CD4-positive, alpha-beta T cell (primary cell): ENCODE measurements around the gene NPIPB2. TPM values are rescaled to one million over a fixed set of nuclear protein-coding genes. Genes with fewer than 3 reads are reported as not detected.

Experiments
- ATAC-seq: fragments of 200-7000 bp; cut with Tn5 transposase; one replicate; pipeline ENCODE4 v1.10.0; 2022; ENCODE audit warnings: mild to moderate bottlenecking; ENCODE audit not compliant: poor library complexity
- CTCF ChIA-PET: fragments of 350-600 bp; sonication (Branson Sonifier 250); formaldehyde crosslinking; loops from one replicate; lab custom pipeline; 2021; ENCODE audit warnings: antibody characterized with exemption, inconsistent platforms; lab: Charles Lee
- POLR2A ChIA-PET: fragments of 350-600 bp; sonication (Branson Sonifier 250); formaldehyde crosslinking; loops from one replicate; lab custom pipeline; 2021; ENCODE audit warnings: antibody characterized with exemption, inconsistent platforms; lab: Charles Lee
- DNase-seq, 14 experiments: peaks; one replicate each; pipeline ENCODE4 v3.0.0-alpha.2; 2013 to 2020; ENCODE audit warnings: mixed read lengths in 2 of 14
- H3K27ac ChIP-seq, 2 donors: one replicate each; pipeline versions ENCODE4 v1.5.1 to v1.7.0; 2013; ENCODE audit warnings: low read length in 2 of 2, low read depth in 1 of 2, mild to moderate bottlenecking in 1 of 2
- H3K27me3 ChIP-seq, 2 experiments: 1 replicate in 1 of 2; 2 replicates in 1 of 2; pipeline versions ENCODE4 v1.6.1 to v1.7.0; 2013; ENCODE audit warnings: low read length in 2 of 2, control low read depth in 1 of 2, mild to moderate bottlenecking in 1 of 2, moderate library complexity in 1 of 2; ENCODE audit not compliant: insufficient read depth in 2 of 2, control insufficient read depth in 1 of 2
- H3K36me3 ChIP-seq: one replicate; pipeline ENCODE4 v1.6.1; 2013; ENCODE audit warnings: low read length, control low read depth; ENCODE audit not compliant: insufficient read depth
- H3K4me1 ChIP-seq: one replicate; pipeline ENCODE4 v1.6.1; 2013; ENCODE audit warnings: low read length, control low read depth; ENCODE audit not compliant: insufficient read depth
- H3K4me3 ChIP-seq: one replicate; pipeline ENCODE4 v1.5.1; 2013; ENCODE audit warnings: mild to moderate bottlenecking, low read length, moderate library complexity
- H3K9me3 ChIP-seq, 2 experiments: 1 replicate in 1 of 2; 2 replicates in 1 of 2; pipeline versions ENCODE4 v1.6.1 to v1.7.0; 2013; ENCODE audit warnings: low read length in 2 of 2, mild to moderate bottlenecking in 2 of 2, control low read depth in 1 of 2, moderate library complexity in 1 of 2; ENCODE audit not compliant: control insufficient read depth in 1 of 2, insufficient read depth in 1 of 2
- H3K27ac Mint-ChIP-seq: one replicate; pipeline ENCODE4 v1.8.0; 2020; ENCODE audit warnings: mixed read lengths
- H3K27me3 Mint-ChIP-seq: one replicate; pipeline ENCODE4 v1.8.0; 2021; ENCODE audit warnings: mixed read lengths
- H3K36me3 Mint-ChIP-seq: one replicate; pipeline ENCODE4 v1.8.0; 2021; ENCODE audit warnings: low read depth, mixed read lengths
- H3K4me1 Mint-ChIP-seq: one replicate; pipeline ENCODE4 v1.8.0; 2021; ENCODE audit warnings: low read depth, mixed read lengths
- H3K4me3 Mint-ChIP-seq: one replicate; pipeline ENCODE4 v1.8.0; 2020; ENCODE audit warnings: mild to moderate bottlenecking, mixed read lengths
- H3K9me3 Mint-ChIP-seq: one replicate; pipeline ENCODE4 v1.8.0; 2020; ENCODE audit warnings: mixed read lengths
- intact Hi-C, 2 experiments: fragments of 100-400 bp; cut with DNase I in 1 of 2; cut with micrococcal nuclease in 1 of 2; formaldehyde crosslinking; loops; one replicate each; pipeline versions ENCODE4 v1.15.1 to v1.9.0; 2023 to 2025; cut with DNase I, micrococcal nuclease
- total RNA-seq, 174 experiments: library from RNA in 2 of 174; stranded (reverse) in 2 of 174; gene quantifications; one replicate each; pipeline ENCODE4 v1.2.3 and lab custom pipeline; 2021 to 2026
- TF ChIP-seq, protein P1 (sequence below): fragments of 200-600 bp; IDR thresholded peaks from one replicate; pipeline ENCODE4 v1.8.0; 2022; ENCODE audit warnings: antibody characterized with exemption, mild to moderate bottlenecking

The NPIPB2 gene
- total RNA-seq, 2 experiments from 2014 or later, result 10.6 to 12.3 TPM

GRCh38 chr16:11979013-11979672, 37.3 kb upstream of the NPIPB2 start:
- Histone ChIP-seq H3K27me3 (no peaks in the 10 kb centered on the region), H3K4me1 (peaks cover 25% of the 10 kb centered on the region), H3K4me3 (no peak overlapping the region), H3K27ac (no peak overlapping the region), H3K9me3 (no peaks in the 10 kb centered on the region), H3K36me3 (peaks cover 1% of the 10 kb centered on the region)
- ChIA-PET POLR2A (no interaction called here), CTCF (no interaction called here)
- DNase-seq, result no peak
- TF ChIP-seq, protein P1, sequence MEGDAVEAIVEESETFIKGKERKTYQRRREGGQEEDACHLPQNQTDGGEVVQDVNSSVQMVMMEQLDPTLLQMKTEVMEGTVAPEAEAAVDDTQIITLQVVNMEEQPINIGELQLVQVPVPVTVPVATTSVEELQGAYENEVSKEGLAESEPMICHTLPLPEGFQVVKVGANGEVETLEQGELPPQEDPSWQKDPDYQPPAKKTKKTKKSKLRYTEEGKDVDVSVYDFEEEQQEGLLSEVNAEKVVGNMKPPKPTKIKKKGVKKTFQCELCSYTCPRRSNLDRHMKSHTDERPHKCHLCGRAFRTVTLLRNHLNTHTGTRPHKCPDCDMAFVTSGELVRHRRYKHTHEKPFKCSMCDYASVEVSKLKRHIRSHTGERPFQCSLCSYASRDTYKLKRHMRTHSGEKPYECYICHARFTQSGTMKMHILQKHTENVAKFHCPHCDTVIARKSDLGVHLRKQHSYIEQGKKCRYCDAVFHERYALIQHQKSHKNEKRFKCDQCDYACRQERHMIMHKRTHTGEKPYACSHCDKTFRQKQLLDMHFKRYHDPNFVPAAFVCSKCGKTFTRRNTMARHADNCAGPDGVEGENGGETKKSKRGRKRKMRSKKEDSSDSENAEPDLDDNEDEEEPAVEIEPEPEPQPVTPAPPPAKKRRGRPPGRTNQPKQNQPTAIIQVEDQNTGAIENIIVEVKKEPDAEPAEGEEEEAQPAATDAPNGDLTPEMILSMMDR, result no peak
- Mint-ChIP-seq H3K27ac (no peak overlapping the region), H3K27me3 (no peaks in the 10 kb centered on the region), H3K9me3 (no peaks in the 10 kb centered on the region), H3K4me3 (no peak overlapping the region), H3K36me3 (peaks cover 17% of the 10 kb centered on the region), H3K4me1 (peaks cover 40% of the 10 kb centered on the region)
- intact Hi-C loops, result loop anchor here (5.0 to 10.0 kb wide), 8 partner anchors 86 to 1946 kb away; partner anchors contain the start of genes CLEC16A (in 1 of the 2), DEXI (in 1 of the 2), ERCC4 (in 1 of the 2) and RSL1D1 (in 1 of the 2)
- ATAC-seq, result no peak

DNA sequence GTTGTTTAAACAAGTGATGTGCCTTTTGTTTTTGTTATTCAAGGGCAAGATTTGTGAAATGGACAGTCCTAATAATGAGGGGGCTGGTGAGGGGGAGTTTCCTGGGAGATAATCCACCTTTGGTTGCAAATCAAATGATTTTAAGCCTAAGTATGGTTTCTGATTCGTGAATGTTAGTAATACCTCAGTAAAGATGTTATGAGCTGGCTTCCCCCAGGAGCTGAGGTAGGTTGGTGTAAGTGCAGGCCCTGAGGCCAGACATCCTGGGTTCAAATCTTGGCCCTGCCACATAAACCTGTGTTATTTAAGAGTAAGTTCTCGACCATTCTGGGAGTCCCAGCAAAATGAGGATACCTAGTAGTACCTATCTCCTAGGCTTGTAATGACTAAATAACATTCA, 36.2 kb upstream of the NPIPB2 start:
- peak overlapping the region; percentile 96 for H3K4me3 Mint-ChIP-seq
- CTCF ChIA-PET, result interaction anchor here (2.4 kb wide), 1 partner anchor 90 kb away, joined by 4 read pairs; no protein-coding TSS in a partner anchor

DNA sequence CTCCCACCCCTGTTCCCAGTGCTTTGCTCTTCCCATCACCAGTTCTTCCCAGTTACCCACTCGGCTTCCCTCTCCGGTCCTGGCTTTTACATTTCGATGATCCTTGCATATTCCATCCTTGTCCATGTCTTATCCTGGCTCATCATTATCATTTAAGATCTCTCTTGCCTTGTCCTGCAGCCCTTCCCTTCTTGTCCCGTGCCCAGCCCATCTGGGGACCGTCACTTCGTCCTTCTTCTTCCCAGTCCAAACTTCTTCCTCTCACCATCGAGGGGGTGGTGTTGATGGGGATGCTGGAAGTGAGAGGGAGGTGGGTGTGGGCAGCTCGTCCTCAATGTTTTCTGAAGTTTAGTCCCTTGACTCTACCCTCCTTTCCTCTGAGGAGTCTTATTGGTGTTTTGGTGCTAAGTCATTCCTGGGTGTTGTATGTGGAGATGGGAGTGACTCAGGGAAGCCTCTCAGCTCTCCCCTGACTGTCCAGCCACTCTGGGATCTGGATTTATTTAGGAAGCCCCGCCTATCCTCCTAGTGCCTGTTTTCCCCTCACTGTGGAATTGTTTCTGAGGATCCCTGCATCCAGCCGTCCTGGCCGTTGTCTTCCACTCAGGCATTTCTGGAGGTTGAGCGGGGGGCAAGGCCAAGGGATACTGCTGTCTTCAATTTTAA, 35.7 kb upstream of the NPIPB2 start:
- H3K27me3 ChIP-seq, result no peaks in the 10 kb centered on the region
- Mint-ChIP-seq H3K27ac (peak overlapping the region; percentile 81), H3K4me1 (peaks cover 40% of the 10 kb centered on the region), H3K4me3 (peak overlapping the region; percentile 96), H3K36me3 (peaks cover 25% of the 10 kb centered on the region), H3K27me3 (no peaks in the 10 kb centered on the region), H3K9me3 (no peaks in the 10 kb centered on the region)
- CTCF ChIA-PET, result interaction anchor here (1.5 to 2.4 kb wide), 2 partner anchors 62 to 90 kb away, joined by 3 to 4 read pairs; partner anchors contain the start of gene GSPT1
- intact Hi-C loops, result loop anchor here (2.0 to 10.0 kb wide), 10 partner anchors 87 to 1947 kb away; partner anchors contain the start of genes CLEC16A (in 1 of the 2), CPPED1 (in 1 of the 2), DEXI (in 1 of the 2) and ERCC4 (in 1 of the 2)
- TF ChIP-seq, protein P1, result no peak
- DNase-seq (peak in 2 of 14 experiments; percentile 7 to 9), ATAC-seq (no peak)
- H3K27ac ChIP-seq, result no peak overlapping the region
- H3K36me3 ChIP-seq, result peaks cover 8% of the 10 kb centered on the region
- POLR2A ChIA-PET, result interaction anchor here (1.2 to 1.7 kb wide), 3 partner anchors 14 to 90 kb away, joined by 3 to 5 read pairs (median 4); no protein-coding TSS in a partner anchor
- H3K4me3 ChIP-seq, result peak overlapping the region; percentile 99
- peaks cover 25% of the 10 kb centered on the region for H3K4me1 ChIP-seq
- no peaks in the 10 kb centered on the region for H3K9me3 ChIP-seq

More for the DNA sequence above, 36.2 kb upstream of the NPIPB2 start:
- TF ChIP-seq, protein P1, result no peak
- ATAC-seq (no peak), DNase-seq (no peak)
- Histone ChIP-seq H3K4me3 (no peak overlapping the region), H3K36me3 (peaks cover 8% of the 10 kb centered on the region), H3K4me1 (peaks cover 25% of the 10 kb centered on the region), H3K27ac (no peak overlapping the region), H3K9me3 (no peaks in the 10 kb centered on the region), H3K27me3 (no peaks in the 10 kb centered on the region)
- peaks cover 22% of the 10 kb centered on the region for H3K36me3 Mint-ChIP-seq
- intact Hi-C loops, result loop anchor here (5.0 to 10.0 kb wide), 8 partner anchors 87 to 1947 kb away; partner anchors contain the start of genes CLEC16A (in 1 of the 2), DEXI (in 1 of the 2), ERCC4 (in 1 of the 2) and RSL1D1 (in 1 of the 2)
- H3K9me3 Mint-ChIP-seq, result no peaks in the 10 kb centered on the region
- POLR2A ChIA-PET, result no interaction called here
- H3K27ac Mint-ChIP-seq, result peak overlapping the region; percentile 81
- no peaks in the 10 kb centered on the region for H3K27me3 Mint-ChIP-seq
- H3K4me1 Mint-ChIP-seq, result peaks cover 40% of the 10 kb centered on the region
